ENCODE data around the gene ZFYVE28.
"Not testable (repeated sequence)": the region's sequence is repeated elsewhere in the genome, so short reads cannot be mapped to it uniquely, and the experiment has no call there.

ZFYVE28 gene

DNA sequence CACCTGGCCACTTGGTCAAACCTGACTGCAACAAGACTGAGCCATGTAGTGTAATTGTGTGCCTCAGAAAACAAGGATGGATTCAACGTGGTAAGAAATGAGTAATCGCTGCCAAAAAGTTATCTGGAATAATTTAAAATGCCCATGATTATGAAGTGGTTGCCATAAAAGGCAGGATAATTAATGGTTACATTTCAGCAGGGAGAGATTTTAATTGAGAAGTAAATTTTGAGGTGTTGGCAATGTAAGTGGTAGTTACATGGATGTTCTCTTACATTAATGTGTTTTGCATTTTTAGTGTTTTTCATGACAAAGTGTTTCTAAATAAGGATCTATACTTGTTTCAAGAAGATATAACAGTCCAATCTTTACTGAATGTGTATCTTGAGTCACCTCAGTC lies 192.2 kb downstream of the ZFYVE28 start:
- no peak for DNase-seq (ENCODE audit: low read depth, low spot score)
- H3K27me3 ChIP-seq (ENCODE audit: insufficient read depth, insufficient read length) = peaks cover 21% of the 10 kb centered on the region
- TF ChIP-seq YY1 (IDR thresholded peaks at IDR 0.05; ENCODE audit: insufficient read depth, insufficient read length) = no peak
- TF ChIP-seq SUZ12 (IDR thresholded peaks at IDR 0.05; ENCODE audit: extremely low read depth, insufficient read depth, insufficient read length) = no peak
- no peak for TF ChIP-seq ZNF274 (IDR thresholded peaks at IDR 0.05; ENCODE audit: low read depth, low read length)
- peaks cover 5% of the 10 kb centered on the region for H3K4me1 ChIP-seq (ENCODE audit: insufficient read depth, insufficient read length)
- no peak overlapping the region for H3K9ac ChIP-seq (ENCODE audit: insufficient read length, low read depth)
- peaks cover 28% of the 10 kb centered on the region for H3K36me3 ChIP-seq (ENCODE audit: insufficient read depth, insufficient read length, low read length)
- H3K9me3 ChIP-seq (ENCODE audit: insufficient read depth, low read length) = no peaks in the 10 kb centered on the region
- H3K4me3 ChIP-seq (ENCODE audit: insufficient read length, low read depth) = no peak overlapping the region

GRCh38 chr4:2222838-2223237 lies 195.6 kb downstream of the ZFYVE28 start:
- peaks cover 47% of the 10 kb centered on the region for H3K27me3 ChIP-seq (ENCODE audit: insufficient read depth, insufficient read length)
- no peaks in the 10 kb centered on the region for H3K9me3 ChIP-seq (ENCODE audit: insufficient read depth, low read length)
- TF ChIP-seq YY1 (IDR thresholded peaks at IDR 0.05; ENCODE audit: insufficient read depth, insufficient read length) = no peak
- no peak for TF ChIP-seq SUZ12 (IDR thresholded peaks at IDR 0.05; ENCODE audit: extremely low read depth, insufficient read depth, insufficient read length)
- no peak for TF ChIP-seq ZNF274 (IDR thresholded peaks at IDR 0.05; ENCODE audit: low read depth, low read length)
- H3K4me1 ChIP-seq (ENCODE audit: insufficient read depth, insufficient read length) = peaks cover 5% of the 10 kb centered on the region
- H3K9ac ChIP-seq (ENCODE audit: insufficient read length, low read depth) = no peak overlapping the region
- no peak for DNase-seq (ENCODE audit: low read depth, low spot score)
- H3K4me3 ChIP-seq (ENCODE audit: insufficient read length, low read depth) = no peak overlapping the region
- peaks cover 18% of the 10 kb centered on the region for H3K36me3 ChIP-seq (ENCODE audit: insufficient read depth, insufficient read length, low read length)

DNA sequence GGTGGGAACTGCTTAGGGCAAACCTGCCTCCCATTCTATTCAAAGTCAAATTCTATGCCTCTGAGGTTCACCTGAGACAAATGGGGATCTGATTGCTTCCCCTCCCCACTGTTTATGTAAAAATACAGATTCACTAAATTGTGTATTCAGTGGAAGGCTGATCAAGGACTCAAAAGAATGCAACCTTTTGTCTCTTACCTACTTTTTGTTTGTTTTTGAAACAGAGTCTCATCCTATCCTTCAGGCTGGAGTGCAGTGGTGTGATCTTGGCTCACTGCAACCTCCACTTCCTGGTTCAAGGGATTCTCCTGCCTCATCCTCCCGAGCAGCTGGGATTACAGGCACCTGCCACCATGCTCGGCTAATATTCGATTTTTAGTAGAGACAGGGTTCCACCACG lies 197.1 kb downstream of the ZFYVE28 start:
- not testable (repeated sequence) for H3K9me3 ChIP-seq (ENCODE audit: insufficient read depth, low read length); H3K36me3 ChIP-seq (ENCODE audit: insufficient read depth, insufficient read length, low read length); H3K4me1 ChIP-seq (ENCODE audit: insufficient read depth, insufficient read length); H3K9ac ChIP-seq (ENCODE audit: insufficient read length, low read depth); DNase-seq (ENCODE audit: low read depth, low spot score); H3K4me3 ChIP-seq (ENCODE audit: insufficient read length, low read depth)
- peaks cover 58% of the 10 kb centered on the region for H3K27me3 ChIP-seq (ENCODE audit: insufficient read depth, insufficient read length)

DNA sequence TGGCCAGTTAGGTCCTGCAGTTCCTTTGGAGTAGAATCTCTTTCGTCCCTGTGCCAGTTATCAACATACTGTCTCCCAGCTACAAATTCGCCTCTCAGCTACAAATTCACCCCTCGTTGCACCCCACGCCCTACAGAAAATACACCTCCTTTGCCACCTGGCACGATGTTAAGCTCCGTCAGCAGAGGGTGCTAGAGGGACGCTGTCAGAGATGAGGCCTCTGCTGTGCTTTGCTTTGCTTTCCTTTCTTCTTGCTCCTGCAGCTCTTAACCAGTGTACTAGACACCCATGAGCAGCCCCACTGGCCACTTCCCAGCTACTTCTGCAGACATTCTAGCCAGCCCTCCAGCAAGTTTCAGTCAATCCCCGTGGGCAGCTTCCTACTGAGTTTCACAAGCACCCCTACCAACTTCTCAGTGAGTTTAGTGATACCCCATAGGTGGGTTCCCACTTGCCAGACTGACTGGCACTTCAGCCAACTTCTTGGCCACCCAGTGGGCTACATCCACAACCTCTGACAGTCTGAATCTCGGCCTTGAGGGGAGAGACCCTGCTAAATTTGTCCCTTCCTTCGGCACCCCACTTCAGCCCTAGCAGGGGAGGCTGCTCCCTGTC lies 198.3 kb downstream of the ZFYVE28 start:
- Histone ChIP-seq H3K4me3 (ENCODE audit: insufficient read length, low read depth) (no peak overlapping the region), H3K9ac (ENCODE audit: insufficient read length, low read depth) (no peak overlapping the region), H3K27me3 (ENCODE audit: insufficient read depth, insufficient read length) (peaks cover 61% of the 10 kb centered on the region), H3K9me3 (ENCODE audit: insufficient read depth, low read length) (no peaks in the 10 kb centered on the region), H3K4me1 (ENCODE audit: insufficient read depth, insufficient read length) (peaks cover 5% of the 10 kb centered on the region), H3K36me3 (ENCODE audit: insufficient read depth, insufficient read length, low read length) (peaks cover 9% of the 10 kb centered on the region)
- TF ChIP-seq ZNF274 (IDR thresholded peaks at IDR 0.05; ENCODE audit: low read depth, low read length) (no peak), YY1 (IDR thresholded peaks at IDR 0.05; ENCODE audit: insufficient read depth, insufficient read length) (no peak), SUZ12 (IDR thresholded peaks at IDR 0.05; ENCODE audit: extremely low read depth, insufficient read depth, insufficient read length) (no peak)
- DNase-seq (ENCODE audit: low read depth, low spot score) = no peak
